Transverse colon (tissue), 4 donors: ENCODE measurements around the gene RNF115. TPM values are rescaled to one million over a fixed set of nuclear protein-coding genes. Genes with fewer than 3 reads are reported as not detected.
"Not testable (repeated sequence)": the region's sequence is repeated elsewhere in the genome, so short reads cannot be mapped to it uniquely, and the experiment has no call there.

ENCODE experiments used
- DNase-seq: peaks from one replicate; pipeline ENCODE4 v3.0.0-alpha.2; 2019
- H3K27ac ChIP-seq, 4 donors: fragments of 200-600 bp; sonication (generic); 2 replicates each; pipeline ENCODE4 v1.5.1; 2016 to 2018; ENCODE audit warnings: inconsistent platforms in 4 of 4
- H3K27me3 ChIP-seq: fragments of 200-600 bp; sonication (generic); 2 replicates; pipeline ENCODE4 v1.5.1; 2017; ENCODE audit warnings: inconsistent platforms
- H3K36me3 ChIP-seq, 4 donors: fragments of 200-600 bp; sonication (generic); 2 replicates each; pipeline ENCODE4 v1.5.1; 2017 to 2019; ENCODE audit warnings: inconsistent platforms in 4 of 4
- H3K4me1 ChIP-seq, 4 donors: fragments of 200-600 bp; sonication (generic); 2 replicates each; pipeline ENCODE4 v1.5.1; 2017 to 2020; ENCODE audit warnings: inconsistent platforms in 4 of 4
- H3K4me3 ChIP-seq, 4 donors: fragments of 200-600 bp; sonication (generic); 1 replicate in 1 of 4; 2 replicates in 3 of 4; pipeline versions ENCODE4 v1.5.1 to v1.6.1; 2017 to 2019; ENCODE audit warnings: inconsistent platforms in 4 of 4
- H3K9me3 ChIP-seq, 2 donors: fragments of 200-600 bp; sonication (generic); 2 replicates each; pipeline ENCODE4 v1.5.1; 2017 to 2019; ENCODE audit warnings: inconsistent platforms in 2 of 2
- CTCF ChIP-seq, 5 experiments: fragments of 200-600 bp in 3 of 5; fragments of 450-650 bp in 2 of 5; sonication (generic) in 3 of 5; IDR thresholded peaks; 1 replicate in 2 of 5; 2 replicates in 3 of 5; pipeline ENCODE4 v1.5.1; 2016 to 2017; ENCODE audit warnings: antibody characterized with exemption in 5 of 5, inconsistent platforms in 3 of 5, mild to moderate bottlenecking in 2 of 5, moderate library complexity in 1 of 5
- EP300 ChIP-seq: sonication (generic); formaldehyde crosslinking; IDR thresholded peaks from one replicate; pipeline ENCODE4 v1.6.1; 2017; ENCODE audit warnings: antibody characterized with exemption, low read depth
- POLR2A ChIP-seq: fragments of 450-650 bp; IDR thresholded peaks from one replicate; pipeline ENCODE4 v1.6.1; 2016; ENCODE audit warnings: antibody characterized with exemption, mild to moderate bottlenecking, moderate library complexity
- POLR2AphosphoS5 ChIP-seq, 3 donors: sonication (generic); formaldehyde crosslinking; IDR thresholded peaks; one replicate each; pipeline ENCODE4 v1.6.1; 2016; ENCODE audit warnings: antibody characterized with exemption in 3 of 3
- WGBS, 2 donors: methylation state at CpG; one replicate each; pipeline ENCODE4 v1.1.5; 2018; ENCODE audit warnings: low coverage in 1 of 2; 5-methylcytosine and 5-hydroxymethylcytosine counted together
- in situ Hi-C, 4 donors: fragments of 200-750 bp; cut with MboI; loops; one replicate each; pipeline versions ENCODE4 v1.15.0 to v1.15.1; 2017; ENCODE audit warnings: low sequenced_read_pairs in 3 of 4, low pct_ligation_motif_present in 1 of 4, low pct_unique_long_range_greater_than_20kb in 1 of 4
- intact Hi-C: fragments of 100-400 bp; cut with DNase I; formaldehyde crosslinking; loops from one replicate; pipeline ENCODE4 v1.15.1; 2023; ENCODE audit warnings: low total_unique reads
- total RNA-seq, 4 donors: library from RNA; depleted of rRNA; stranded (reverse); fragments of >200 nt; gene quantifications; one replicate each; pipeline ENCODE4 v1.1.0, GENCODE V29; 2016

Gene RNF115
- total RNA-seq, 4 donors from 2014 or later = 6.4 to 21.5 (median 13.3) TPM

GRCh38 chr1:145773423-145773822, 50.5 kb downstream of the RNF115 start:
- Histone ChIP-seq H3K4me3 (no peak overlapping the region), H3K9me3 (no peaks in the 10 kb centered on the region), H3K4me1 (no peaks in the 10 kb centered on the region), H3K27me3 (no peaks in the 10 kb centered on the region), H3K27ac (no peak overlapping the region), H3K36me3 (peaks cover 0 to 38% (median 3%) of the 10 kb centered on the region in 4 donors)
- DNase-seq = no peak
- TF ChIP-seq EP300 (no peak), POLR2A (no peak), CTCF (IDR thresholded peaks at IDR 0.05) (no peak), POLR2AphosphoS5 (IDR thresholded peaks at IDR 0.05) (no peak)
- in situ Hi-C loops (no loop called here), intact Hi-C loops (no loop called here)
- WGBS, 2 donors = 88 to 96% methylated on average over 1 of the region's 1 CpG

DNA sequence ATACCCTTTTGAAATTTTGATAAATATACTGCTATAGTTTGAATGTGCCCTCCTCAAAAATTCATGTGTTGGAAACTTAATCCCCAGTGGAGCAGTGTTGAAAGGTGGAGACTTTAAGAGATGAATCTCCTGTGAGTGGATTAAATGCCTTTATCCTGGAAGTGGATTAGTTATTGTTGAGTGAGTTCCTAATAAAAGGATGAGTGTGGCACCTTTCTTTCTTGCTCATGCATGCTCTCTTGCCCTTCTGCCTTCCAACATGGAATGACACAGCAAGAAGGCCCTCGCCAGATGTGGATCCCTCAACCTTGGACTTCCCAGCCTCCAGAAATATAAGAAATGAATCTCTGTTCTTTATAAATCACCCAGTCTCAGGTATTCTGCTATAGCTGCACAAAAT, 52.8 kb downstream of the RNF115 start:
- Histone ChIP-seq H3K4me3 (no peak overlapping the region), H3K27me3 (no peaks in the 10 kb centered on the region), H3K4me1 (no peaks in the 10 kb centered on the region), H3K9me3 (no peaks in the 10 kb centered on the region), H3K36me3 (peaks cover 0 to 38% (median 3%) of the 10 kb centered on the region in 4 donors), H3K27ac (no peak overlapping the region)
- in situ Hi-C loops (no loop called here), intact Hi-C loops (no loop called here)
- 100% methylated on average over 1 of the region's 1 CpG for WGBS, 2 donors
- DNase-seq = no peak
- TF ChIP-seq CTCF (IDR thresholded peaks at IDR 0.05) = no peak
- TF ChIP-seq POLR2A = no peak
- TF ChIP-seq EP300 = no peak
- TF ChIP-seq POLR2AphosphoS5 (IDR thresholded peaks at IDR 0.05) = no peak

GRCh38 chr1:145768004-145768403, 55.9 kb downstream of the RNF115 start:
- H3K4me3 ChIP-seq, H3K9me3 ChIP-seq, H3K27me3 ChIP-seq, in situ Hi-C loops, DNase-seq, intact Hi-C loops, H3K27ac ChIP-seq, H3K4me1 ChIP-seq: not testable (repeated sequence)
- H3K36me3 ChIP-seq = peaks cover 0 to 37% (median 3%) of the 10 kb centered on the region in 4 donors
- WGBS, 2 donors = 97% methylated on average over 10 of the region's 10 CpGs; no CpG with 5 or more reads in 1 of the 2 donors

GRCh38 chr1:145766926-145767325, 57.0 kb downstream of the RNF115 start:
- H3K4me3 ChIP-seq, H3K4me1 ChIP-seq, H3K27me3 ChIP-seq, H3K9me3 ChIP-seq, DNase-seq, intact Hi-C loops, in situ Hi-C loops, H3K27ac ChIP-seq: not testable (repeated sequence)
- peaks cover 0 to 31% (median 0%) of the 10 kb centered on the region in 4 donors for H3K36me3 ChIP-seq
- 95% methylated on average over 11 of the region's 29 CpGs; no CpG with 5 or more reads in 1 of the 2 donors for WGBS, 2 donors

DNA sequence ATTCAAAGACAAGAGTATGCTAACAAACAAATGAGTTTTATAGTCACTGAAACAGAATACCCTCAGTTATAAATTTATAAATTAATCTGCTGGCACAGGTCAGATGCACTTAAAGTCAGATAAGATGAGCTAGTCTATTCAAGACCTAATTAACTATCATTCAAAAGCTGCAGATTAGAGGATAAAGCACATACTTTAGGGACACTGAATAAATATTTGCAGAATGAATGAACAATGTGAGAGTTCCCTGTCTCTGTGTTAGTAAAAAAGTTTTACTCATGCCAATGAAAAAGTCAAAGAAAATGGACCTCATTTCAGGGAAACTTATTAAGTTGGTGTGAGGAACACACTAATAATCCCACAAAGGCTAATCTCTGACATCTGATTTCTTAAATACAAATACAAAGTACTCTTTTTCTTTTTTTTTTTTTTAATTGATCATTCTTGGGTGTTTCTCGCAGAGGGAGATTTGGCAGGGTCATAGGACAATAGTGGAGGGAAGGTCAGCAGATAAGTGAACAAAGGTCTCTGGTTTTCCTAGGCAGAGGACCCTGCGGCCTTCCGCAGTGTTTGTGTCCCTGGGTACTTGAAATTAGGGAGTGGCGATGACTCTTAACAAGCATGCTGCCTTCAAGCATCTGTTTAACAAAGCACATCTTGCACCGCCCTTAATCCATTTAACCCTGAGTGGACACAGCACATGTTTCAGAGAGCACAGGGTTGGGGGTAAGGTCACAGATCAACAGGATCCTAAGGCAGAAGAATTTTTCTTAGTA, 58.1 kb downstream of the RNF115 start:
- H3K27me3 ChIP-seq, DNase-seq, in situ Hi-C loops, H3K27ac ChIP-seq, H3K4me1 ChIP-seq, H3K4me3 ChIP-seq, H3K9me3 ChIP-seq, intact Hi-C loops: not testable (repeated sequence)
- peaks cover 0 to 28% (median 3%) of the 10 kb centered on the region in 4 donors for H3K36me3 ChIP-seq
- 90 to 100% methylated on average over 1 to 5 of the region's 5 CpGs for WGBS, 2 donors

GRCh38 chr1:145765127-145765526, 58.8 kb downstream of the RNF115 start:
- not testable (repeated sequence) for H3K27ac ChIP-seq

GRCh38 chr1:145764231-145764940, 59.5 kb downstream of the RNF115 start:
- H3K9me3 ChIP-seq, H3K4me3 ChIP-seq, H3K4me1 ChIP-seq, H3K27me3 ChIP-seq, intact Hi-C loops, in situ Hi-C loops, H3K27ac ChIP-seq, DNase-seq: not testable (repeated sequence)
- WGBS, 2 donors = 98% methylated on average over 12 to 20 of the region's 52 CpGs
- H3K36me3 ChIP-seq = peaks cover 0 to 17% (median 3%) of the 10 kb centered on the region in 4 donors

More at GRCh38 chr1:145765127-145765526, 58.8 kb downstream of the RNF115 start:
- H3K4me3 ChIP-seq, DNase-seq, in situ Hi-C loops, H3K9me3 ChIP-seq, H3K4me1 ChIP-seq, intact Hi-C loops, H3K27me3 ChIP-seq: not testable (repeated sequence)
- 95 to 100% methylated on average over 1 to 2 of the region's 3 CpGs for WGBS, 2 donors
- peaks cover 0 to 22% (median 3%) of the 10 kb centered on the region in 4 donors for H3K36me3 ChIP-seq

GRCh38 chr1:145762001-145762400, 61.9 kb downstream of the RNF115 start:
- H3K9me3 ChIP-seq, H3K27me3 ChIP-seq, DNase-seq, in situ Hi-C loops, H3K4me3 ChIP-seq, H3K27ac ChIP-seq, intact Hi-C loops, H3K4me1 ChIP-seq, H3K36me3 ChIP-seq: not testable (repeated sequence)
- WGBS, 2 donors = 100% methylated on average over 2 of the region's 2 CpGs
